CD4-positive, alpha-beta T cell treated with Interleukin-1 beta for 1 hour (primary cell): ENCODE data around the gene TRMO.

ENCODE experiments used
- DNase-seq, 2 donors: peaks; one replicate each; pipeline ENCODE4 v3.0.0-alpha.2; 2020 to 2022

The TRMO gene

DNA sequence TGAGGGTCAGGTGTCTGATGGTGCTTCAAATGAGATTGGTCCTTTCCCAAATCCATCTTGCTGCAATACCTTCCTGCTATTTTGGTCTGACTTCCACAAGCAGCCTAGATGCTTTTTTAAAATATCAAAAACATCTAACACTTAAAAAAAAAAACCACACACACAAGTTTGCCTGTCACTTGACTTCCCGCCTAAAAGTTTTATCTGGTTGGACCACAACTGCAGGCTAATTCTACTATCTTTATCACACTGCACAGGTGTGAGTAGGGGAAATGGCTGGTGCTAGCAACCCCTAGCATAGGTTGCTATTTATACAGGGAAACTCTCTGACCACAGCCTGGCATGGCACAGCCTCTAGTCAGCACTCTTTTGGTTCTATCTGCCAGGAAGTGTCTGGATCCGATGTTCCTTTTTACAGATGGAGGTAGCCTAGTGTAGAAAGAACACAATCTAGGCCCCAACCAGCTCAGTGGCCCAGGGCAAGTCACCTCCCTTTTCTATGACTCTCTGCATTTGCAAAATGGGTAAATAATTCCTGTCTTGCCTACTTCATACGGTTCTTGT lies 15.9 kb upstream of the TRMO start, which contains the start of gene HEMGN:
TSS of gene HEMGN (minus strand) at position 92 of the 564 bp plus-strand sequence. CDS start at position 56, 36 bp downstream.
- DNase-seq, result peak; percentile 48 to 67

GRCh38 chr9:97936998-97937397 lies 14.7 kb upstream of the TRMO start:
- DNase-seq, result no peak

DNA sequence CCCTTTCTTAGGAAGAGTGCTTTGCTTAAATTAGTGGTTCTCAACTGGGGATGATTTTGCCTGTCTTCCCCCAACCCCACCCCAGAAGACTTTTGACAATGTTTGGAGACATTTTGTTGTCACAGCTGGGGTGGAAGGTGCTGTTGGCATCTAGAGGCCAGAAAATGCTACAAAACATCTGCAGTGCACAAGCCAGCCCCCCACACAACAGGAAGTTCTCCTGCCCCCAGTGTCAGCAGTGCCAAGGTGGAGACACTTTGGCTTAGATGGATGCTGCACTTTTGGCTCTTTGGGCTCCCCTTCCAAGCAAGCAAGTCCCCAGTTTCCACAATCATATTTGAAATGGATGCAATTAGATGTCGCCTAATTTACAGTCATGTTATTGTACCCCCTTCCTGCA lies 13.0 kb upstream of the TRMO start:
- DNase-seq, result no peak

DNA sequence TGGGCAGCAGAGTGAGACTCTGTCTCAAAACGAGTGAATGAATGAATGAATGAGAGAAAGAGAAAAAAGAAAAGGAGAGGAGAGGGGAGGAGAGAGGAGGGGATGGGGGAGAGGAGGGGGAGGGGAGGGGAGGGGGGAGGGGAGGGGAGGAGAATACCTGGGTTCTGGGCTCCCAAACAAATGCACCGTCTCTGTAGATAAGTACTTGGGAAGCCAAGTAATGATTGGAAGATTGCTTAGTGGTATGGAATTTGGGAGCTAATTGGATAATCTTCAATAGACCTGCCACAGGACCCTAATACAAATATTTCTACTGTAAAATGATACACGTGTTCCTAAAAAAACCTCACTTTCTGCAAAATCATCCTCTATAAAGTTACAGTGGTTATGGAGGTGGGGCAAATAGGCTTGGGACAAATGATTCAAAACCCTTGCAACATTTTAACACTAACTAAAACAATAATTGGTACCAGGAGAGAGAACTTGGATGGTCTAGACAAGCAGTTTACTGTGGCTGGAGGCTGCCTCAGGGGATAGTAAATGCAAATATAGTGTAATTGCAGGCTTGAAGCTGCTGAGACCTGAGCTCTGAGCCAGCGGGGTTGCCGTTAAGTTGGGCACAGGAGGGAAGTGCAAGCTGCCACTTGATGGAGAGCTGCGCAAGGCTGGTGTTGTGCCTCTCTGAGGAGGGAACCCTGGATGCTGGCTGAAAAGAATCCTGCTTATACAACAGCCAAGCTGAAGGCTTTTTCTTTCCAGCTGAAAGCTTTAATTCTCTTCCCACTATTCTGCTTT lies 12.2 kb upstream of the TRMO start:
- no peak for DNase-seq

- no peak for DNase-seq
These were observed 11.1 kb upstream of the TRMO start for GRCh38 chr9:97933297-97933998.

- DNase-seq, result peak in 1 of 2 donors; percentile 27
These were observed 8.7 kb upstream of the TRMO start for GRCh38 chr9:97930972-97931371.

- DNase-seq, result no peak
These were observed 6.8 kb upstream of the TRMO start for GRCh38 chr9:97928986-97929604.

GRCh38 chr9:97925497-97926334 lies 3.4 kb upstream of the TRMO start:
- no peak for DNase-seq

GRCh38 chr9:97924386-97924785 lies 2.1 kb upstream of the TRMO start:
- DNase-seq, result no peak

- peak; percentile 75 to 85 for DNase-seq
These were observed 1.3 kb upstream of the TRMO start for GRCh38 chr9:97923529-97924108.

DNA sequence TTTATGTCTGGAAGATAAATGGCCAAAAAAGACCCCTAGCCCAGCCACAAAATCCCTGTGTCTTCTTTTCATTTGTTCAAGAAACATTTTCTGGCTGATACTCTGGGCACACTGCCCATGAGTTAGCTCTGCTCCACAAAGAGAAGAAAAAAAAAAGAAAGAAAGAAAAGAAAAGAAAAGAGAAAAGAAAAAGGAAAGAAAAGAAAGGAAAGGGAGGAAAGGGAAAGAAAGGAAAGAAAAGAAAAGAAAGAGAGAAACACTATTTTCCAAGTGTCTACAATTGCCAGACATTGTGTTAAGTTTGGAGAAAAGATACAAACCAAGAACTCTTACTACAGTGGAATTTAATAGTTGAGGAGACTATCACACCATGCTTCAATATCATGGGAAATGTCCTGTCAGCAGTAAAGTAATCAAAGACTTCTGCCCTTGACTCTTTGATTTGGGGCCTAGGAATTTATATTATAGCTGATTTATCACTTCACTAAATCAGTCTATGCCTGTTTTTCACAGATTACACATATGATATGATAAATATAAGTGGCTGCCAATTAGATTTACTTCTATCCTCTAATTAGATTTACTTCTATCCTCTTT lies 3.0 kb downstream of the TRMO start:
- DNase-seq, result peak in 1 of 2 donors; percentile 14

GRCh38 chr9:97918611-97919010 lies 3.7 kb downstream of the TRMO start:
- peak in 1 of 2 donors; percentile 45 for DNase-seq

DNA sequence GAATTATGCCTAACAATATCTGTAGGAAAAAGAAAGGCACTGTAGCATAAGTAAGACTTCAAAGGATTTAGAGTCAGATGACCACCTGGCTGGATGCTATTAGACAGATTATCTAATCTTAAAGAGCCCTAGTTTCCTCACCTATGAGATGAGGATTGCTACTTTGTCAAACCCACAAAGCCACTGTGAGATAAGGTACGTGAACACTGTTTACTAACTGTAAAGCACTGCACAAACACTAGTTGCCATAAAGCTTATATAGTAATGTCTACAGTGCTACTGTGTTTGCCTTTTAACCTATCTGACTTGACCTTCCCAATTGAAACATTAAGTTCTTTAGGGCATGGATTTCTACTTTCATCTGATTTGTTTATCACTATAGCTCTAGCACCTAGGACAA lies 10.3 kb downstream of the TRMO start:
- DNase-seq, result no peak

DNA sequence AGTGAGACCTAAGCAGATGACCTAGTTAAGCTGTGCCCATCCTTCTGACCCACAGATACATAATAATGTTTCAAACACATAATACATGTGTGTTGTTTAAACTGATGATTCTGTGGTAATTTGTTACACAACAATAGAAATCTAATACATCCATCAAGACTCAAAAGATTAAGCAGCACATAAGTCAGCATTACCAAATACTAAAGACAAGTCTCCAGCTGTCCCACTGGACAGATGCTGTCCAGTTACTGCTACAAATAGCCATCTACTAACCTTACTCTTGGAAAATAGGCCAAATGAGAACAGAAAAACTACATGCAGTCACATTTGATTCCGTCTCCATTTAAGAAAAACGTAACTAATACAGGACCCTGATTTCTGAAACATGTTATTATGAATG lies 10.8 kb downstream of the TRMO start:
- no peak for DNase-seq

GRCh38 chr9:97910357-97910756 lies 11.9 kb downstream of the TRMO start:
- DNase-seq, result no peak

GRCh38 chr9:97908705-97909104 lies 13.6 kb downstream of the TRMO start:
- DNase-seq, result peak; percentile 22 to 37

- DNase-seq, result no peak
These were observed 14.7 kb downstream of the TRMO start for GRCh38 chr9:97907632-97908031.

- DNase-seq, result peak; percentile 19 to 38
These were observed 15.3 kb downstream of the TRMO start for GRCh38 chr9:97907046-97907445.

DNA sequence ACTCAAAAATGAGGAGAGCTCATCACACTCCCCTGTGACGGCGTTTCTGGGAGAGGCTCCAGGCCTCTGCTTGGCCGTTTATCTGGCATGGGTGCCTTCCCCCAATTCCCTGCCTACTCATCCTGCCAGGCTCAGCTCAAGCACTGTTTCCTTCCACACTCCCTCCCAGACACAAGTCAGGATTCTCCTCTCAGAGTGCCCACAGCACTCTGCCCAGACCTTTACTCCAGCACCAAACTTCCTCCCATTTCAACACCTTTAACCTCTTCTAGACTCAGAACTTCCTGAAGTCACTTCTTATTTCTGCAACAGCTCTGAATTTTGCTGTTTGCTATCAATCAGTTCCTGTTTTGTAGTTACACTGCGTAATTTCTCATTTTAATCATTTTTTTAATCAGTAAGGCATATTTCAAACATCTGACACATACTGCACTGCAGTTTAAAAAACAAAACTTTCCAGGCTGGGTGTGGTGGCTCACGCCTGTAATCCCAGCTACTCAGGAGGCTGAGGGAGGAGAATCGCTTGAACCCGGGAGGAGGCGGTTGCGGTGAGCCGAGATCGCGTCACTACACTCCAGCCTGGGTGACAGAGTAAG lies 16.0 kb downstream of the TRMO start:
- DNase-seq, result peak; percentile 54 to 75

GRCh38 chr9:97905228-97905627 lies 17.1 kb downstream of the TRMO start:
- peak; percentile 64 to 75 for DNase-seq

DNA sequence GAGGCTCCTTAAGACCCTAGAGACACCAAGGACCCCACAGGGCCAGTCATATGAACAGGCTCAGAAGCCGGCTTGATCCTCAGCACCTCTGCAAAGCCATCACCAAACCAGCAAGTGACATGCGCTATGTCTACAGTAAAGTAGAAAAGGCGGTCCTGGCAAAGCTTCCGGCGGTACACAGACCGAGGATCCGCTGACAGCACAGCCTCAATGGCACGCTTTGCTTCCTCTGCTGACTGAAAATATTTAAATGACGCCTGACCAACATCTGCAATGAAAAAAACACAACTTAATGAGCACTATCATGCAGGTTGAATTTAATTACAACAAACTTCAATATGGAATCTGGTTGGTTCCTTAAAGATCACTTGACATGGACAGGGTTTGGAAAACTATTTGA lies 17.6 kb downstream of the TRMO start:
- DNase-seq, result peak; percentile 48 to 58
